Mesothelial cell of epicardium (in vitro differentiated cells): Measurements from ENCODE around the gene PARP8. TPM values are rescaled to one million over a fixed set of nuclear protein-coding genes. Genes with fewer than 3 reads are reported as not detected.
"Not testable (repeated sequence)": the region's sequence is repeated elsewhere in the genome, so short reads cannot be mapped to it uniquely, and the experiment has no call there.

Source experiments
- DNase-seq, 2 experiments: peaks; one replicate each; pipeline ENCODE4 v3.0.0; 2021; ENCODE audit warnings: low spot score in 2 of 2; ENCODE audit not compliant: unreplicated experiment in 2 of 2
- H3K27ac Mint-ChIP-seq: 2 replicates; pipeline ENCODE4 v1.8.0; 2021; ENCODE audit warnings: mixed read lengths
- H3K27me3 Mint-ChIP-seq: 2 replicates; pipeline ENCODE4 v1.8.0; 2021; ENCODE audit warnings: low read depth, mixed read lengths
- H3K36me3 Mint-ChIP-seq: 2 replicates; pipeline ENCODE4 v1.8.0; 2021; ENCODE audit warnings: mixed read lengths
- H3K4me1 Mint-ChIP-seq: 2 replicates; pipeline ENCODE4 v1.8.0; 2021; ENCODE audit warnings: mixed read lengths
- H3K4me3 Mint-ChIP-seq: 2 replicates; pipeline ENCODE4 v1.8.0; 2021; ENCODE audit warnings: mild to moderate bottlenecking, moderate library complexity, mixed read lengths
- H3K9me3 Mint-ChIP-seq: 2 replicates; pipeline ENCODE4 v1.8.0; 2021; ENCODE audit warnings: mixed read lengths
- CTCF ChIP-seq: fragments of 200-600 bp; sonication (generic); IDR thresholded peaks from one replicate; pipeline ENCODE4 v1.5.0; 2021; ENCODE audit warnings: antibody characterized with exemption; ENCODE audit not compliant: unreplicated experiment
- total RNA-seq: library from RNA; stranded (reverse); gene quantifications from 3 replicates; pipeline ENCODE4 v1.2.1, GENCODE V29; 2021

PARP8 gene
- total RNA-seq, 1 donor from 2014 or later = 27.5 TPM

- no peaks in the 10 kb centered on the region for H3K36me3 Mint-ChIP-seq
- TF ChIP-seq CTCF = no peak
- H3K27me3 Mint-ChIP-seq = no peaks in the 10 kb centered on the region
- DNase-seq = no peak
- no peak overlapping the region for H3K27ac Mint-ChIP-seq
- H3K4me3 Mint-ChIP-seq = no peak overlapping the region
- no peaks in the 10 kb centered on the region for H3K9me3 Mint-ChIP-seq
- H3K4me1 Mint-ChIP-seq = peaks cover 40% of the 10 kb centered on the region
Observed at GRCh38 chr5:50672663-50673062, 6.2 kb downstream of the PARP8 start.

DNA sequence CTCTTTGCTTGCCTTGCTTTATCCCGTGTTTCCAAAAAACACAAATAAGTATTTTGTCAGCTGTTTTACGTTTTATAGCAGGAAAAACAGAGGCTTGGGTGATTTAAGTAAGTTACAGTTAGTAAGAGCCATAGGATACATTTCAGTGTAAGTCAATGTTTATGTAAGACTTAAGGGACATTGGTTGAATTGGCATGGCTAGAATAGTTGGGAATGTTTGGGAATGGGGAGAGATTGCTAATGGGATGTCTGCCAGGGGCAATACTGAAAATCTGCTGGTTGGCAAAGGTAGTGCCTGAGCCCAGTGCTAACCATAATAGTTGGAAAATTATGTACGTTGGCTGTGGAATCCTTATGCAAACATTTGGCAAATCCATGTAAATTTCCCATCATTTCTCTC, 7.0 kb downstream of the PARP8 start:
- not testable (repeated sequence) for H3K36me3 Mint-ChIP-seq, DNase-seq, H3K9me3 Mint-ChIP-seq, H3K4me3 Mint-ChIP-seq, H3K27me3 Mint-ChIP-seq
- Mint-ChIP-seq H3K27ac (peak overlapping the region; percentile 5), H3K4me1 (peaks cover 36% of the 10 kb centered on the region)

GRCh38 chr5:50675385-50675784, 8.9 kb downstream of the PARP8 start:
- no peak for DNase-seq
- Mint-ChIP-seq H3K4me3 (no peak overlapping the region), H3K36me3 (no peaks in the 10 kb centered on the region), H3K27ac (no peak overlapping the region), H3K4me1 (peaks cover 35% of the 10 kb centered on the region), H3K9me3 (no peaks in the 10 kb centered on the region), H3K27me3 (no peaks in the 10 kb centered on the region)
- no peak for TF ChIP-seq CTCF

GRCh38 chr5:50679554-50679953, 13.1 kb downstream of the PARP8 start:
- not testable (repeated sequence) for H3K27ac Mint-ChIP-seq, H3K27me3 Mint-ChIP-seq, H3K9me3 Mint-ChIP-seq, DNase-seq, H3K36me3 Mint-ChIP-seq, H3K4me3 Mint-ChIP-seq
- peaks cover 34% of the 10 kb centered on the region for H3K4me1 Mint-ChIP-seq

GRCh38 chr5:50684721-50685120, 18.3 kb downstream of the PARP8 start:
- no peak overlapping the region for H3K4me3 Mint-ChIP-seq
- H3K4me1 Mint-ChIP-seq = peaks cover 29% of the 10 kb centered on the region
- H3K27me3 Mint-ChIP-seq = no peaks in the 10 kb centered on the region
- no peak overlapping the region for H3K27ac Mint-ChIP-seq
- no peak for DNase-seq
- peaks cover 22% of the 10 kb centered on the region for H3K36me3 Mint-ChIP-seq
- TF ChIP-seq CTCF = no peak
- peaks cover 19% of the 10 kb centered on the region for H3K9me3 Mint-ChIP-seq

DNA sequence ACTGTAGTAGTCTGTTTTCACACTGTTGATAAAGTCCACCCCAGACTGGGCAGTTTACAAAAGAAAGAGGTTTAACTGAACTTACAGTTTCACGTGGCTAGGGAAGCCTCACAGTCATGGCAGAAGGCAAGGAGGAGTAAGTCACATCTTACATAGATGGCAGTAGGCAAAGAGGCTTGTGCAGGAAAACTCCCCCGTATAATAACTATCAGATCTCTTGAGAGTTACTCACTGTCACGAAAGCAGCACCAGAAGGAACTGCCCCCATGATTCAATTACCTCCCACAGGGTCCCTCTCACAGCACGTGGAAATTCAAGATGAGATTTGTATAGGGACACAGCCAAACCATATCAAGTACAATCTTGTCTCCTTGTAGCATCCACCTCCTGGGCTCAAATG, 21.1 kb downstream of the PARP8 start:
- H3K36me3 Mint-ChIP-seq = peaks cover 24% of the 10 kb centered on the region
- no peaks in the 10 kb centered on the region for H3K27me3 Mint-ChIP-seq
- H3K4me1 Mint-ChIP-seq = peaks cover 9% of the 10 kb centered on the region
- no peak for DNase-seq
- peaks cover 22% of the 10 kb centered on the region for H3K9me3 Mint-ChIP-seq
- no peak overlapping the region for H3K27ac Mint-ChIP-seq
- no peak overlapping the region for H3K4me3 Mint-ChIP-seq
- TF ChIP-seq CTCF = no peak

DNA sequence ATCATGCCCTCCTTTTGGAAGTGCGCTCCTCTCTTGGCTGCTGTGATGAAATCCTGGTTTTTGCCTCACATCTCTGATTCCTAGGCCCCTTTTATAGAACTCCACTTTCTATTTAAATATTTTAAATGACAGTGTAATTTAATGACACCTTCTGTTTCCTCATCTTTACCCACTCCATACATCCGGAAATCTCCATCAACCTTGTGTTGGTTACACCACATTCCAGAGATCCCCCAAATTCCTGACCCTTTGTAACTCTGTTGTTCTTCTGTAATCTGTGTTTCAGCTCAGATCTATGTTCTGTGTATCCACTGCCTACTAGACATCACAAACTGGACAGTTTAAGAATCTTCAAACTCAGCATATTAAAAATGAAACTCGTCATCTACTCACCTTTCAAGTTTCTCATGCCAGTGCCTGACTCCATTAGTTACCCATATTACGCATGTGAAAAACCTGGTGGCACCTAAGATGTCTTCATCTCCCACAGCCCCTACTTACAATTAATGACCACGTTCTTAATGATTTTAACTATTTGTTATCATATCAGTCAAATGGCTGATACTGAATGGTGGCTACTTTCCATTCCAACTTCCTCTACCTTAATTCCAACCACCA, 25.1 kb downstream of the PARP8 start:
- H3K27ac Mint-ChIP-seq = no peak overlapping the region
- peaks cover 10% of the 10 kb centered on the region for H3K36me3 Mint-ChIP-seq
- H3K9me3 Mint-ChIP-seq = peaks cover 13% of the 10 kb centered on the region
- no peak overlapping the region for H3K4me3 Mint-ChIP-seq
- TF ChIP-seq CTCF = no peak
- no peaks in the 10 kb centered on the region for H3K27me3 Mint-ChIP-seq
- no peak for DNase-seq
- peaks cover 2% of the 10 kb centered on the region for H3K4me1 Mint-ChIP-seq
